Hematopoietic multipotent progenitor cell (in vitro differentiated cells): ENCODE data around the gene BFSP1. TPM values are rescaled to one million over a fixed set of nuclear protein-coding genes. Genes with fewer than 3 reads are reported as not detected.

Source experiments
- DNase-seq, 3 donors: peaks; one replicate each; pipeline ENCODE4 v3.0.0-alpha.2; 2011 to 2015; ENCODE audit warnings: low read depth in 2 of 3, low spot score in 2 of 3
- total RNA-seq: library from RNA; depleted of rRNA; stranded (reverse); fragments of >200 nt; gene quantifications from one replicate; pipeline ENCODE4 v1.2.3, GENCODE V29; 2012

The BFSP1 gene
- total RNA-seq, 1 donor = 0.54 TPM

DNA sequence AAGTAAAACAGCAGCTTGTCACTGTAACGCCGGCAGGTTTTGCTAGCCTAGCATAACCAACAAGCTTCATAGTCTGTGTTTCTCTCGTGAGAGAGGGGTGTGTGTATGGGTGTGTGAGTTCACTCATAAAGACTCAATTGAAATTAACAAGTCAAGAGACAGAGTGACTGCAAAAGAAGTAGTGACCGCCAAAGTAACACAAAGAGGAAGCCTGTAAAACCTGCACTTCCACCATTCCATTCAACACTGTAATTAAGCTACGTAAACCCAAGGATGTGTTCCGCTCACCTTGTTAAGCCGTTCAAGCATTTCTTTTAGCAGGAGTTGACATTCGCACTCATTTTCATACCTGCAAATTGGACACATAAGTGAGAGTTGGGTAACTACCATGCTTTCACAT is 6.6 kb downstream of the BFSP1 start:
- DNase-seq = no peak

DNA sequence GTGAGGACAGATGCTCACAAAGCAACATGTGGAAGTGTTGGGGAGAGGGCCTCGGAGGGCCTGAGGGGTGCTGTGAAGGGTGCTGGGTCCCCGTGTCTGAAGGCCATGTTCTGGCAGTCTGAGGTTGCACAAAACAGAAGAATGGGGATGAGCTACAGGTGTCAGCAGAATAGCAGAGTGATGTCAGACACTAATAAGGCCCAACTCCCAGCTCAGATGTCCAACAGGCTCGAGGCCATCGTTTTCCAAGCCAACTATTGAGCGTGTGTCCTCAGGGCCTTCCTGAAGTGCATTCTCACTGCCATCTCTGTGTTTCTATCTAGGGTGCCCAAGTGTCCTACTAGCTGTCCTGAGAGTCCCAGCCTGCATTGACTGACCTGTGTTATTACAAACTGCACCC is 7.9 kb downstream of the BFSP1 start:
- DNase-seq = no peak

DNA sequence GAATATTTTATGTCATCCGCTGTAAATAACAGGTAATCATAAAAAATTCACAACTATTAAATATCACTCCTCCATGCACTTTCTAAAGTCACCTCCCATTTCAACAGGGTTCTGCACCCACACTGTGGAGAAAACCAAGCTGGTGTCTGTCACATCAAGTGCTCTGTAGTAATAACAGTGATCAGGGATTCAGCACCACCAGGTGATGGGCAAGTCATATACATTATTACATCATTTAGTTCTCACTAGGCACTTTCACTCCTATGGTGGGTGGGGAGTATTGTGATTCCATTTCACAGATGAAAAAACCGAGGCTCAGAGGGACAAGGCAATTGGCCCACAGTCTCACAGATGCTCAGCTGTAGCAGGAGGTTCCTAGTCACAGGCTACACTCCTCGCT is 8.7 kb downstream of the BFSP1 start:
- no peak for DNase-seq

DNA sequence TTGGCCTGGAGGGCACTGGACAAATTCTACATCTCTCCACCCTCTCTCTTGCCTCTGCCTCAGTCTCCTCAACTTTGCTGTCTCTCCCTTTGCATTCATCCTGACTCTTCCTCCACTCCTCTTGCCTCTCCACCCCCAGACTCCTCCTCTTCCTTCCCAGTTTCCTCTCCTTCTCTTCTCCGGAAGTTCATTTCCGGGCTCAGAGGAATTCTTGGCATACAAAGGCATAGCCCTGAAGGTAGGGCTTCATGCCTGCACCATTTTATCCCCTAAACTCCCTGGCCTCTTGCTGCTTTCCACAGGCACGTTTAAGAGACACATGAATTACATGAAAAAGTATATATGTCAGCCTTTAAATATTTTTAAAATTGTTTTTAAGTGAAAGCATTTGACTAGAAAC is 10.6 kb downstream of the BFSP1 start:
- DNase-seq = no peak

DNA sequence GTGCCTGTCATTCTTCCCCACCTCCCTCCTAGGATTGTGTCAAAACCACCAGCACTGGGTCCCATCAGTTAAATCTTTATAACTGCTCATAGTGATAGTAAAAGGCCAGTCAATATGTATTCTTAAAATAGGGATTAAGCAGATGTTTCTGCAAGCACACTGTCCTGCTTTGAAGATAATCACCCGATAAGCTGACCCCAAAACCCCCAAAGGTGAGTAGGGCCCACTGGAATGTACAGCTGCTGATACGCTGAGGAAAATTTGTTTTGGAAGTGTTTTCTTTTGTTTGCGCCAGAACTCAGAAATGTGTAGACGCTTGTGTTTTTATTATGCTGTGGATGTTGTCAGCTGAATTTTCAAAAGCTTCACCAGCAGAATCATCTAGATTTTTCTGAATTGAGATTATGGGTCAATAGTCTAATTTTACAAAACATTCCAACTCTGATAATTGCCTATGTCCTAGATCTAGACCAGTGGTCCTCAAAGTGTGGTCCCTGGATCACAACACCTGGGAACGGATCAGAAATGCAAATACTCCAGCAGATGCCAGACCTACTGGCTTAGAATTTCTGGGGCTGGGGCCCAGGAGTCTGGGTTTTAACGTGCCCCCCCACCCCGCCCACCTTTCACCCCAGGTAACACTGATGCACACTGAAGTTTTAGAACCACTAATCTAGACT is 11.4 kb downstream of the BFSP1 start:
- DNase-seq = no peak

DNA sequence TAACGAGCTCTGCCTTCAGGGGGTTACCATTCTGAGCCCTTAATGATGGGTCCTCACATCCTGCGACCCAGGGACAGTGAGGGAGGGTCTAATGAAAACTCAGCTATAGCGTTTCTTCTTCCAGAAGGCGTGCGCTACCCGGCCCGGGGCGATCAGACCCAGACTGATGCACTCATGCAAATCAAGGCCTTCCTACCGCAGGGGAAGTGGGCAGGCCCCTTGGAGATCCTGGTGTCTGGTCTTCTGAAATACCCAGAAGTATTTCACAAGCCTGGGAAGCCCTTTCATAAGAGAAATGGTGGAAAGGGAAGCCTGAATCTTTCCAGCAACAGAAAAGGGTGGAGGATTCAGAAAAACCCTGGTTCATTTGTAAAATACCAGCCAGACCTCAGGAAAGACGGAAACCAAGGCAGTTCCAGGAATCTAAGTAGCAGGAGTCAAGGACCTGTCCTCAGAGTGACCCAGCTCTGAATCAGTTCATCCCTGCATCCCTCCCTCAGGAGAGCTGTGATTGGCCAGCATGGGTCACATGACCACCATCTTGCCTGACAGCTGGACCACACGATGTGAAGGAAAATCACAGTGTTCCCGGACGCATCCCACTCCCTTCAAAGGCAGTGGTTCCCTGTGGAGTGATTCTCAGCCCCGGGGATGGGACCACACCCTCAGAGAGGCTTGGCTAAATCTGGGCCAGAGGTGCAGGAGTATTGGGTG is 12.7 kb downstream of the BFSP1 start:
- DNase-seq = no peak

DNA sequence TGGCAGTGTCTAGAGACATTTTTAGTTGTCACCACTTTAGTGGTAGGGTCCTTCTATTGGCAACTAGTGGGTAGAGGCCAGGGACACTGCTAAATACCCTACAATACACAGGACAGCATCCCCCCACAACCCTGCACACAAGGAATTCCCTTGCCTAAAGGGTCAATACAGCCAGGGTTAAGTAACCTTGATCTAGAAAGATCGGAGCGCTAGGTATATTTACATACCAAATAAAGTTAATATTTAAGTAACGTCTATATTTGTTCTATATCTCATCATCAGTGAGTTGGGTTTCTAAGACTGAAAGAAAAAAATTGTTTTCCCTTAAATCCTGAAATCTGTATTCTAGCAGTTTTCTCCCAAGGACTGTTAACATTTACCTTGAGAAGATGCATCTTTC is 16.1 kb downstream of the BFSP1 start:
- no peak for DNase-seq

DNA sequence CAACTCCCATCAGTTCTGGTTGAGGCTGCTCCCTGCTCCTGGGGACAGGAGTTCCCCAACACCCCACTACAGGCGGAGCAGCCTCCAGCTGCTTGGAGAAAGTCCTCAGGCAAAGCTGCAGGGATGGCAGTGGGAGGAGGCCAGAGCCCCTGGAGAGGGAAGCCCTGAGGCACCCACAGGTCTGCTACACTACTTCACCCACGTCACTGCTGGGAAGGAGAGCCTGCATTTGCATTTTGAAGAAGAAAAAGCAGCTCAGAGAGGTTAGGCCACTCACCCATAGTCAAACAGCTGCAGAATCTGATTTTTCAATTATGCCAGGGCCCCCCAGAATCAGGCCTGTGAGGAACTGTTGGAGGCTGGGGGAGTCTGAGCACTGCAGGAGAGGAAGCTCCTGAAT is 17.2 kb downstream of the BFSP1 start:
- no peak for DNase-seq

DNA sequence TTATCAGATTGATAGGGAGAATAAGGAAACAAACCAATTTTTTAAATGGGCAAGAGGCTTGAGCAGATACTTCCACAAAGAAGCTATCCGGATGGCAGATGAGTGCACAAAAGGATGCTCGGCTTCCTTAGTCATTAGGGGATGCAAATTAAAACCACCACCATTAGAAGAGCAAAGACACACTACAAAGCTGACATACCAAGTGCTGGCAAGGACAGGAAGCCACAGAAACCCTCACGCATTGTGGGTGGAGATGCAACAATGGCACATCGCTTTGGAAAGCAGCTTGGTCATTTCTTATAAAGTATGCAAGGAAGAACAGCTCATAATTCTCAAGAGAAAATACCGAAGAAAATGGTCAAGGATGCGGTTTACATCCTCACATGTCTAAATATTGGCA is 19.8 kb downstream of the BFSP1 start:
- DNase-seq = no peak

DNA sequence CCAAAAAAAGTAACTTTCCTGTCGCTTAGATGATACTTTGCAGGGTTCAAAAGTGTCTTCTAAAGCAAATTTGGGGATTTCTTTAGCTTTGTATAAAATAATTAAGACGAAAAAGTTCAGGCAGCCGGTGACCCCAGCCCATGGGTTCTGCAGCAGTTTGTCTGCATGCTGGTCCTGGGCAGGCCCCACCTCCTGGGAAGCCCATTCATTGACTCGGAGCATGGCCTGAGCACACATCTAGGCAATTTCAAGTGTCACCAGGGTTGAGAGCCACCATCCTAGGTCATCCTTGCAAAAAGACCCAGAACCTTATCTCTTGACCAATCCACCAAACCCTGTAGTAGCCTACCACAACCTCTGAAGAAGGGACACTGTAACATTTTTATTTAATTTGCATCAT is 20.6 kb downstream of the BFSP1 start:
- no peak for DNase-seq

DNA sequence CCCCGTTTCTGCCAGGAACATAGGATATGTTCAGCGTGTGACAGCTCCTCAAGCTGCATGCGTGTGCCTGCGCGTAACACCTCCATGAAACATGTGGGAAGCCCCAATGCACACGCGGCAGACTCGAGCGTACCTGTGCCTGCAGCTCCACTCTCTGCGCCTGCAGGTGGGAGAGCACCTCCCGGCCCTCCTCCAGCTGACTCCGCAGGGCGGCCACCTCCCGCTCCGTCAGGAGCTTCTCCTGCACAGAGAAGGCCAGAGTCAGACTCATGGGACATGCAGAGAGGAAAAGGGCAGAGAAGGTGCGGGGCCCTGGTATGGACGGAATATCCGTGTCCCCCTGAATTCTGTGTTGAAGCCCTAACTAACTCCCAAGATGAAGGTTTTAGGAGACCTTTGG is 22.4 kb downstream of the BFSP1 start:
- DNase-seq = no peak

DNA sequence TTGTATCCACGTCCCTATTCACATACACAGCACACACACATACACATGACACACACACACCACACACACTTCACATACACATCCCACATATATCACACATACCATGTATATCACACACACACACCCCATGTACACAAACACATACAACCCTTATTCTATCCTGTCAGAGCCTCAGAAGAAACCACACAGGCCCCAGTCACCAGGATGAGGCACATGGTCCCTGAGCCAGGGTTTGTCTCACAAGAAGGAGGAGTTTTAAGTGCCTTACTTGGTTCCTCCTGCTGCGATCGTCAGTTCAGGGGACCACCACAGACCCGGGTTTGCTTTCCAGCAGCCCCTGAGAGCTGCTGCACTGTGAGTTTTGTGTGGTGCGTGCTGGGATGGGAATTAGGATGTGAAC is 23.6 kb downstream of the BFSP1 start:
- no peak for DNase-seq

DNA sequence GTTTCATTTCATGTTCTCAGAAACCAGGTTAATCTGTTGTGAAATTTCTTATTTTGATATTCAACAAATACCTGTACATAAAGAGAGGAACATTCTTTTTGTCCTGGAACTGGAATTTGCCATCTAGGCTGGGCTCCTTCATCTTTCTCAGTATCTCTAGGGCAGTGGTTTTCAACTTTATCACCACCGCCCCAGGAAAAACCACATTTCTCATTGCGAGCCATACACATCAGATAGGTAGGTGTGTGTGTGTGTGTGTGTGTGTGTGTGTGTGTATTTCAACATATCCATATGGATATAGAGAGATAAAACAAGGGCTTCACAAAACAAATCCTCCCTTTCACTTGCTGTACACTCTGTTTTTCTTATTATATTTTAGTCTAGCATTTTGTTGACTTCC is 24.1 kb downstream of the BFSP1 start:
- no peak for DNase-seq

DNA sequence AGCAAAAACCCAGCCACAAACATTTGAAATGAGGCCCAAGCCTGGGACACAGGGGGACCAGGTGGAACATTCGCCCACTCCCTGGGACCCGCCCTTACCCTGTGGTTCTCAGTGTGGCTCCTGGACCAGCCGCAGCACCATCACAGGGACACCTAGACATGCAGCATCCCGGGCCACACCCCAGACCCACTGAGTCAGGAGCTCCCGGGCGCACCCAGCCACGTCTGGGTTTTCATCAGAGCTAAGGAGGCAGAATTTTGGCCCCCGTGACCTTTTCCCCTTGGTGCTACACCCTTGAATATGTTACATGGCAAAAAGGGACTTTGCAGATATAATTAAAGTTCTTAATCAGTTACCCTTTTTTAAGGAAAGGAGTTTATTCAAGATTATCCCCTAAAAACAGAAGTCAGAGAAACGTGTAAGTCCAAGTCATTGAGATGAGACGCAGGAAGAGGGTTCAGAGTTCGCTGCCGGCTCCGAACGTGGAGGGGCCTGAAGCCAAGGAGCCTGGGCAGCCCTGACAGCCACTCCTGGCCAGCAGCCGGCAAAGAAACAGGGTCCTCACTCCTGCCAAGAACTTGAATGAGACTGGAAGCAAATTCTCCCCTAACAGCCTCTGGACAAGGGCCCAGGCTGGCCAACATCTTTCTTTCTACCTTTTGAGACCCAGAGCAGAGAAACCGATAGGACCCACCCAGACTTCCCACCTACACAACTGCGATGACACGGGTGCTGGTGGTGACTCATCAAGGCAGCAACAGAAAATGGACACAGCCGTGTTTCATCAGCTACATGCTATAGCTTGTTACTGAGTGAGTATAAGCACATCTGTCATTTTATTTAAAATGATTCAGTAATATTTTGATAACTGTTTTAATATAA is 25.3 kb downstream of the BFSP1 start:
- DNase-seq = peak in 1 of 3 donors; percentile 12

DNA sequence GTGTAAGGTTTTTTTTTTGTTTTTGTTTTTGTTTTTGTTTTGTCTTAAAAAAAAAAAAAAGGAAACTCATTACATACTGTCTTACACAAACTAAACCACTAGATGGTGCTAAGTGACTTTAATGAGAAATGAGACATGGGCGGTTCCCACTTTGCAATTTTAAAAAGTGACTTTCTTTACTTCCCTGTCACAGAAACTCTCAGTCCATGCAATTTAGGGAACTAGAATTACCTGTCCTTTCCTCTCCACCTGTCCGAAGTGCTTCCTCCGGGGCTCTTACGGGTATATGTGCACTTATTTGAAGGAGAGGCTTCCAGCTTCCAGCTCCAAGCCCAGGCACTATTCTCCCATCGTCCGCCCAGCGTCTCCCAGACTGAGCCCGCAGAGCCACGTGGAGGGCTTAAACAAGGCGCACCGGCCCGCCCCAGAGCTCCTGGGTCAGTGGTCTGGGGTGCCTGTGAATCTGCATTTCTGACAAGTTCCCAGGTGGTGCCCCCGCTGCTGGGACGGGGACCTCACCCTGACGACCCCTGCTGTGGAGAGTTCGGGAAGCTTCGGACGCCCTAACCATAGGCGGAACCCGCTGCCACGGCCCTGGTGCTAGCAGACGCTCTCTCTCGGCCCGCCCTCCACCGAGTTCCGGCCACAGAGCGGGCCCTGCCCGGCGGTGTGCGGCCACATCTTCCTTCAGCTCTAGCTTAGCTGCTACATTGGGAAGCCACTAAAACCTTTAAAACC is 26.1 kb downstream of the BFSP1 start:
- peak; percentile 30 to 85 (median 70) for DNase-seq

DNA sequence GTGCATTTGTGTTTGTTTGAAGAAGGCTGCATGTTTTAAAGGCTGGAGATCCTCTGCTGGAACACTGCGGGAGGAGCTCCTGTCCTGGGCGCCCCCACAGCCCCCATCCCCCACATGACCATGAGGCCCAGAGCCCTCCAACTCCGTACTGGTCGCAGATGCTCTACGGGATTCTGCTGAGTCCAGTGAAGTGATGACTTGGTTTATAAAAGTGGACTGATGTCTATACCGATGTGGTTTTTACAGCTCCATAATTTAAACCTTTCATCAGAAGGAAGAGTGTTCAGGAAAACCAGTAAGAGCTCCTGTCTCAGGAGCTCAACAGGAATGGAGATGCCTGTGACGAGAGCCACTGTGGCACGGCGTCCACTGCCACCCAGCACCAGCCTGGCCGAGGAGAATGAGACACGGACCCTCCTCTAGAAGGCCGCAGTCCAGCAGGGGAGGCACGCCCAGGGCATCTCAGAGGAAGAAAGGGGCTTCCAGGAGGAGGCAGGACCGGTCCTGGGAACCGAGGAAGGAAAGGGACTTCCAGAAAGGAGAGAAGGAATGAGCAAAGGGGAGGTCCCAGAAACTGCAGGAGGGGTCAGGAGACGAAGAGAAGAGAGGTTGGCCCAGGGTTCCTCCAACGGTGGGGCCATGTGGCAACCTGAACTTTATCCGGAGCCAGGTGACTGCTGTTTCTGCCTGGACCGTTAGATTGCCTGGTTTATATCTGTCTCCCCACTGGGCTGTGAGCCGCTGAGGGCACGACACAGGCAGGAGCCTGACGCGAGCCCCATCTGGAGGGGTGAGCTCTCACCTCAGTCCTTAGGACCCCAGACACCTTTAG is 26.9 kb downstream of the BFSP1 start:
- no peak for DNase-seq

DNA sequence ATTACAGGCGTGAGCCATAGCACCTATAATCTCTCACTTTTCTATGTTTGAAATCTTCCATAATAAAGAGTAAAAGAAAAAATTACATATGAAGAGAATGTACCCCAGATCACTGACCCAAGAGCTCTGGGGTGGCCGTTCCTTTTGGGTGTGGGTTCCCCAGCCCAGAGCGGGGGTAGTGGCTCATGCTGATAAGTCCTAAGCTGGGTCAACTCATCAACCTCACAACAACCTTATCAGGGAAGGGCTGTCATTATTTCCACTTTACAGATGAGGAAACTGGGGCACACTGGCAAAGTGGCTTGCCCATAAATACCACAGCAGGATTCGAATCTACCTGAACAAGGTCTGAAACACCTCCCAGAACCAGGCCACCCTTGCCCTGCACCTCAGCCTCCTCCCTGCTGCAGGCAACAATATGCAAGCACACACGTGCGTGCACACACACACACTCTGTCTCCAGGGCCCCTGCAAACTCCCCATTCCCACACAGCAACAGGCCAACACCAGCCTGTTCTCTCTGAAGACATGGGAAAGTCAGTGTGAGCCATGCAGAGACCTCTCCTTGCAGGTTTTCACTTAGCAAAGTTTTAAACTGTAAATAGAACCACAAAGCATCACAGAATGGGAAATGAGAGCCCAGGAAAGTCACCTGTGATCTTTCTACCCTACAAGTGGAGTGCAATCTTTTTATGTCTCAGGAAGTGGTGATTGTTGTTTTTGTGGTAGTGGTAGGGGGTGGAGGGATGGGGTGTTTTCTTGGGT is 27.7 kb downstream of the BFSP1 start:
- no peak for DNase-seq

DNA sequence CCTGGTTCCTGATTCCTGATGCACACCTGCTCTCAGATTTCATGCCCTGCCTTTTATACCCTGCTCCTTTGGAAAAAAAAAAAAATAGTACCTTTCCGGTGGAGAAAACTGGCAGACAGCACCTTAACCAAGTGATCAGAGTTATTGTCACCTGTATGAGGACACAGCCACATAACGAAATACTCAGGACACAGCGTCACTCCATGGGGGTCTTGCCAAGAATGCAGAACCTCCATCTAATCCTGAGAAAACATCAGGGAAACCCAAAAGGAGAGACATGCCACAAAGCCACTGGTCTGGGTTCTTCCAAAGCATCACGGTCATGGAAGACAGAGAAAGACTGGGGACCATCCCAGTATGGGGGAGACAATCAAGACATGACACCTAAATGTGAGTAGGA is 29.1 kb downstream of the BFSP1 start:
- DNase-seq = no peak

DNA sequence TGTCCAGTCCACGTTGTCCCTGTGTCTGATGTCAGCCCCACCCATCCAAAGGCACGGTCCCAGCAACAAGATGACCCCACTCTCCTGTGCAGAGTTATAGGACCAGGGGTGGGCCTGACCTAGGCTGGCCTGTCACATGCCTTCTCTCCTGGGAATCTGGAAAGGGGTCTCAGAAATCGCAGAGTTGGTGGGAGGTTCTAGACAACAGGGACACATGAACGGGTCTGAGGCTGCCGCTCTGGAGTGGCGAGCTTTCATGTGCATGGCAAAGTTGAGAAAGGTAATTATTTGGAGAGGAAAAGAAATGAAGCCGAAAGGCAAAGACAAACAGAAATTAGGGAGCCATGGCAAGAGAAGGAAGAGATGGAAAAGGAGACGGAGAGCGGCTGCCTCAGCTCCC is 29.5 kb downstream of the BFSP1 start:
- no peak for DNase-seq
